HuH-7.5 (cell line): ENCODE measurements around the gene RNF166.

Experiments
- DNase-seq: peaks from one replicate; pipeline ENCODE4 v3.0.0; 2011; ENCODE audit warnings: low spot score

Gene RNF166

DNA sequence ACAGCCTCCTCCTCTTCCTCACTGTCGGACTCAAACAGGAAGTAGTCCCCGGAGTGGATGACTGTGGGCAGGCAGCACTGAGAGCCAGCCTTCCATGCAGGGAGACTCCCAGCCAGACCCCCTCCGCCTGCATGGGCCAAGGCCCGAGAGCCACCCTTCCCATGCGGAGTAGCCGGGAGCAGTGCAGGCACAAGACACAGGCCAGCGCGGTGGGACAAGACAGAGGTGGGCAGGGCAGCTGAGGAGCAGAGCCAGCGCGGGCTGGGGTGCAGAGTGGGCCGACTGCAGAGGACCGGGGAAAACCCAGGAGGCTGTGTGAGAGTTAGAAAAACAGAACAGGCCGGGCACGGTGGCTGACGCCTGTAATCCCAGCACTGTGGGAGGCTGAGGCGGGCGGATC, 17.7 kb upstream of the RNF166 start:
- no peak for DNase-seq

- no peak for DNase-seq
These were observed 17.3 kb upstream of the RNF166 start for GRCh38 chr16:88723507-88723887.

- no peak for DNase-seq
These were observed 16.7 kb upstream of the RNF166 start for GRCh38 chr16:88722784-88723506.

GRCh38 chr16:88721815-88722755, 15.9 kb upstream of the RNF166 start:
- no peak for DNase-seq

DNA sequence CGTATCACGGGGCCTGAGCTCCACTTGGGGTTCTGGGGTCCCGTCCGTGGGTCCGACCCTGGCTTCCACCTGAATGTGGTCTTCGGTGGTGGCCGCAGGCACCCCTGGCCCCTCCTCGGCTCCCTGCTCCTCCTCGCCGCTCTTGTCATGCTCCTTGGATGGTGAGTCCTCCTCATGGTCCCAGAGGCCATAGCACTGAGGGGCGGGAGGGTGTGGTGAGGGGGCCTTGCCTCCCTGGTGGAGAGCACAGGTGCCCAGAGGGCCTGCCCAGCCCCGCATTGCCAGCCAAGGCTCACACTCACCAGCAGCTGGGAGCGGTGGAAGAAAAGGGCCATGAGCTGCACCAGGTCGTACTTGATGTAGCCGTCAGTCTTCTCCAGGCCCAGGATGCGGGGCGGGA, 15.0 kb upstream of the RNF166 start:
- DNase-seq: no peak

DNA sequence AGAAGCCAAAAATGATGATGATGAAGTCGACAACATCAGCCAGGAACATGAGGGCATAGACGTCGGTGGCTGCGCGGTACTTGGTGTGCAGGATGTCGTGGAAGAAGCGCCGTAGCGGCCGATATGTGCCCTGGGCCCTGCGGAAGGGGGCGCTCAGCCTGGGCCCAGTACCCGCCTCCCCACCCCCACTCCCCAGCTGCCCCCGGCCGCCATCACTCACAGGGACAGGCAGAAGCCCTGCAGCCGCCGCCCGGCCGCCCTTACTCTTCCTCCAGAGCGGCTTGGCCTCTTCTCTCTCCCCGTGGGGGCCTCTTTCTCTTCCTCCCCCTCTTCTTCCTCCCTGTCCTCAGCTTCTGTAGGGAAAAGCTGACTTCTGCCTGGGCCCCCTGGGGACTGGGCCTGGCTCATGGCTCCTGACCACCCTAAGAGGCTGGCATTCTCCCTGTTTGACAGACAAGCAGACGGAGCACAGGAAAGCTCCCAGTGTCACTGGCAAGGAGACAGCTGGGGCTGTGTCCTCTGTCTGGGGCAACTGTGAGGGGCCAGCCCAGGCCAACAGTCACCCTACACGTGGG, 14.3 kb upstream of the RNF166 start:
- DNase-seq: no peak

DNA sequence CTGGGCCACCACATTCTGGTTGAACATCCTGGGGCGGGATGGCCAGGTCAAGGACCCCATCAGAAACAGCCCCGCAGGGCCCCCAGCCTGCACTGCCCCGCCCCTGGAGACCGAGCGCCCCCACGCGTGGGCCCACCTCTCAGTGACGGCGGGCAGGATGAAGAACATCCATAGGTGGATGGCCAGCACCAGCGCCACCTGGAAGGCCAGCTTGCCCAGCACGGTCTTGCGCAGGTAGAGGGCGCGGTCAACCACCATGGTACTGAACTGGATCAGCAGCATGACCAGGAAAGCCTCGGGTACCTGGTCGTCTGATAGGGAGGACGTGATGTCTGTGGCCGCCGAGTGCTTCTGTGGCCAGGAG, 13.7 kb upstream of the RNF166 start:
- no peak for DNase-seq

DNA sequence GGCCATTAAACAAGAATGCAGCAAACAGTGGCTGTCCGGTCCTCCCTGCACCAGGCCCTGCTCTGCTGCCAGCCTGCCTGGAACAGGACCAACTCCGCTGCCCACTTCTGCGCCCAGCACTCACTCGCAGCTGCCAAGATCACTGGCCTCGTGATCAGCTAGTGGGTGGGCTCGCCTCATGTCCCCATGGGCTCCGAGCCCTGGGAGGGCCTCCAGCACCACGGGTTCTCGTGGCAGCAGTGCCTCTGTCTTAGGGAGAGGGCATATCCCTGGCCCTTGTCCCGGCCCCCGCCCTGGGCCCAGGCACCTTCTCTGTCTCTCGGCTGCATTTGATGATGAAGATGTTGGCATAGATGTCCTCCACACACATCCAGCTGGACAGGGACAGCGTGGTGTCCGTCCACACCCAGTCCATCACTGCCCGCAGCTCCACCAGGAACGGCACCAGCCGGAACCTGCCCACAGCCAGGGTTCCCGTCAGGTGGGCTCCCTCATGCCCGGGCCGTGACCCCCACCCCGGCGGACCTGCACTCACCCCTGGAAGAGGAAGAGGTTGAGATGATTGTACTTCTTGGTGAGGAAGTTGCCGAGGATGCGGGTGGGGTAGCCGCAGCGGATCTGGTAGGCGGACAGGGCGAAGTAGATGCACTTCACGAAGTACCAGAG, 13.2 kb upstream of the RNF166 start:
- DNase-seq: no peak

- DNase-seq: no peak
These were observed 12.0 kb upstream of the RNF166 start for GRCh38 chr16:88718178-88718577.

GRCh38 chr16:88716601-88717001, 10.4 kb upstream of the RNF166 start:
- no peak for DNase-seq

GRCh38 chr16:88716201-88716600, 10.0 kb upstream of the RNF166 start:
- no peak for DNase-seq

GRCh38 chr16:88715312-88716190, 9.3 kb upstream of the RNF166 start:
- DNase-seq: no peak

DNA sequence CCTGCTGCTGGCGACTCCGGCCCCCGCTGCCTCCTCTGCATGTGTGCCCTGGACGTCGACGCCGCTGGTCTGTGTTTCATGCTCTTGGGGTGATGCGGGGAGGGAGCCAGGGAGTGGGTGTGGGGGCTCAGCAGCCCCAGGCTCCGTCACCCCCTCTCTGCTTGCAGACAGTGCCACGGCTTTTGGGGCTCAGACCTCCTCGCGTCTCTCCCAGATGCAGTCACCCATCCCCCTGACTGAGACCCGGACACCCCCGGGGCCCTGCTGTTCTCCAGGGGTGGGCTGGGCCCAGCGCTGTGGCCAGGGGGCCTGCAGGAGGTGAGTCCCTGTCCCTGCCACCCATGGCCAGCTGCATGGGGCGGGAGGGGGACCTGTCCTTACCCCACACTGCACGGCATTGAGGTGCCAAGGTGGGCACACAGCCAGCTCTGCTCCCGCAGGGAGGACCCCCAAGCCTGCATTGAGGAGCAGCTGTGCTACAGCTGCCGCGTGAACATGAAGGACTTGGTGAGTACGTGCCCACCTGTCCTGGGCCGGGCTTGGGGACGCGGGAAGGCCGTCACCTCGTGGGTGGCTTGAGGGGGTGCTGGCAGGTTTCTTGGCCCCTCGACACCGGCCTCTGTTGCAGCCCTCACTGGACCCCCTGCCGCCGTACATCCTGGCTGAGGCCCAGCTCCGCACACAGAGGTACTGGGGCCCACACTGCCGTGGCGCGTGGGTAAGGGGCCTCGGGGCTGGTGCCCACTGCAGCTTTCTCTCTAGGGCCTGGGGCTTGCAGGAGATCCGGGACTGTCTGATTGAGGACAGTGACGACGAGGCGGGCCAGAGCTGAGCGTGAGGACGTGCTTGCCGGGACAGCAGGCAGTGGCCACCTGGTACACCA, 8.5 kb upstream of the RNF166 start:
- DNase-seq: no peak

DNA sequence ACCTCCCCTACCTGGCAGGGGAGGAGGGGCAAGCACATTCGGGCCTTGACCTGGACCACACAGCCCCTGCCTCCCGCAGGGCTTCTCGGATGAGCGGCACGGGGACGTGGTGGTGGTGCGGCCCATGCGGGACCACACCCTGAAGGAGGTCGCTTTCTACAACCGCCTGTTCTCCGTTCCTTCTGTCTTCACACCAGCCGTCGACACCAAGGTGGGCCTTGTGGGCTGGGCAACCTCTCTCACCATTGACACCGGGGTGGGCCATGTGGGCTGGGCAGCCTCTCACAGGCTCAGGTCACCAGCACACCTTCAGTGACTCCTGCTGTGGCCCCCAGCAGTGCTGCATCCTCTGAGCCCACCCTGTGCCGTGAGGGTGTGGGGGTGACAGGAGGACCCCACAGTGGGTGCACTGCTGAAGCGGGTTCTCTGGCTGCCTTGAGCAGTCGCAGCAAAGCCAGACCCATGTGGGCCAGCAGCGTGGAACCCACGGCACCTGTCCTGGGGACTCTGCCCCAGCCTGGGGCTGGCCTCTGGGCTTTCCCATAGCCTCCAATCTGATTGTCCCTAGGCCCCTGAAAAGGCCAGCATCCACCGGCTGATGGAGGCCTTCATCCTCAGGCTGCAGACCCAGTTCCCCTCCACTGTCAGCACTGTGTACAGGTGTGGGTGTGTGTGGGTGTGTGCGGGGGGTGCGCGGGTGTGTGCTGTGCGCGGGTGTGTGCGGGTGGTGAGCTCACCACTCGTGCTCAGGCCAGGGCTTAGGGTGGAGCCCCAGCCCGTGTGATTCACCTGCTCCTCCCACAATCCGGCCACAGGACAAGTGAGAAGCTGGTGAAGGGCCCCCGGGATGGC, 7.6 kb upstream of the RNF166 start:
- DNase-seq: no peak

DNA sequence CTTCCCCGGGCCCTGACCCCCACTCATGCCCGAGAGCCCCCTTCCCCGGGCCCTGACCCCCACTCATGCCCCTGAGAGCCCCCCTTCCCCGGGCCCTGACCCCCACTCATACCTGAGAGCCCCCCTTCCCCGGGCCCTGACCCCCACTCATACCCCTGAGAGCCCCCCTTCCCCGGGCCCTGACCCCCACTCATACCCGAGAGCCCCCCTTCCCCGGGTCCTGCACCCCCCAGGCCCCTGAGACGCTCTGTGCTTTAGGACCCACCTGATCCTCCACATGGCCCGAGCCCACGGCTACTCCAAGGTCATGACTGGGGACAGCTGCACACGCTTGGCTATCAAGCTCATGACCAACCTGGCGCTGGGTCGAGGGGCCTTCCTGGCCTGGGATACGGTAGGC, 6.8 kb upstream of the RNF166 start:
- no peak for DNase-seq

DNA sequence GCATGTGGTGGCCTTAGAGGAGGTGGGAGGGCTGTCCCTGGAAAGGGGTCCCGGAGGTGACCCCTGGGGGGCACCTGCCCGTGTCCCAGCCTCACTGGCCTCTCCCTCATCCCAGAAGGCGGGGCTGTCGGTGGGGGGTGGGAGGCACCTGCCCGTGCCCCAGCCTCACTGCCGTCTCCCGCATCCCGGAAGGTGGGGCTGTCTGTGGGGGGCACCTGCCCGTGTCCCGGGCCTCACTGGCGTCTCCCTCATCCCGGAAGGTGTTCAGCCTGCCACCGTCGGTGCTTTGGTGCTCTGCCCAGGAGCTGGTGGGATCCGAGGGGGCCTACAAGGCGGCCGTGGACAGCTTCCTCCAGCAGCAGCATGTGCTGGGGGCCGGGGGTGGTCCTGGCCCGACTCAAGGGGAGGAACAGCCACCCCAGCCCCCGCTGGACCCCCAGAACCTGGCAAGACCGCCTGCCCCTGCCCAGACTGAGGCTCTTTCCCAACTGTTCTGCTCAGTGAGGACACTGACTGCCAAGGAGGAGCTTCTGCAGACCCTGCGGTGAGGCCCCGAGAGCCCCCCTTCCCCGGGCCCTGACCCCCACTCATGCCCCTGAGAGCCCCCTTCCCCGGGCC, 6.3 kb upstream of the RNF166 start:
- DNase-seq: no peak

DNA sequence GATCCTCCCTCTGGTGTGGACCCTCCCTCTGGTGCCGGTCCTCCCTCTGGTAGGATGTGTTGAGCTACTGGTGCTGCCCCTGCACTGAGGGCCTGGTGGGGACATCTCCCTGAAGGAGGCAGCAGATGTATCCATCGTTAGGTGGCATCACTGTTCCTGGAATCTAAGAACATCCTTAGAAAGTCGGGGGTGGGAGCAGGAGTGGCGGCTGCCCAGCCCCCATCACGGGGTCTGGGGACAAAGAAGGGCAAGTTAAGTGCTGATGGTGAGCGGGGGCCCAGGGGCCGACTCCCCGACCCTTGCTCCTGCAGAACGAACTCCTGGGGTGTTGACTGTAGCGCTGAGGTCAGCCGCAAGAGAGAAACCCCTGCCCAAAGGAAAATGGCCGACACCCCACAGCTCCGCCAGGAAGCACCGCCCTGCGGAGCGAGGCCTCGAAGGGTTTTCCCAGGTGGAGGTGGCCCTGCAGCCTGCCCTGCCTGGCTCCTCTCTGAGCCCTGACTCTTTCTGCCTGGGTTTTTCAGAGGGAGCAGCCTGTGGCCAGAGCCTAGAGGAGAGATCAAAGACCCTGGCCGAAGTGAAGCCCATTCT, 5.6 kb upstream of the RNF166 start:
- no peak for DNase-seq

GRCh38 chr16:88710556-88710955, 4.3 kb upstream of the RNF166 start:
- no peak for DNase-seq
